Pancreas (tissue), 10 donors: ENCODE measurements around the gene TEDC2. TPM values are rescaled to one million over a fixed set of nuclear protein-coding genes. Genes with fewer than 3 reads are reported as not detected.

Source experiments
- ATAC-seq, 4 donors: fragments of 200-7000 bp; cut with Tn5 transposase; one replicate each; pipeline versions ENCODE4 v1.8.0 to v1.9.1; 2020; ENCODE audit warnings: mild to moderate bottlenecking in 4 of 4, moderate library complexity in 4 of 4
- DNase-seq, 6 donors: peaks; one replicate each; pipeline ENCODE4 v3.0.0-alpha.2; 2020
- FAIRE-seq: peaks from 2 replicates; lab custom pipeline; 2012; peaks lifted over from hg19 to GRCh38; lab: Jason Lieb, UNC
- H3K27ac ChIP-seq, 4 donors: fragments of 200-600 bp; sonication (generic); 1 replicate in 3 of 4; 2 replicates in 1 of 4; pipeline versions ENCODE4 v1.5.0 to v1.8.0; 2020
- H3K27me3 ChIP-seq, 4 donors: fragments of 200-600 bp; one replicate each; pipeline ENCODE4 v1.8.0; 2021
- H3K36me3 ChIP-seq, 3 donors: fragments of 200-600 bp; sonication (generic) in 1 of 3; one replicate each; pipeline versions ENCODE4 v1.5.0 to v1.8.0; 2020 to 2021
- H3K4me1 ChIP-seq, 3 donors: fragments of 200-600 bp; one replicate each; pipeline ENCODE4 v1.8.0; 2021
- H3K4me3 ChIP-seq, 4 donors: fragments of 200-600 bp; sonication (generic) in 2 of 4; one replicate each; pipeline versions ENCODE4 v1.5.0 to v1.8.0; 2020 to 2021
- H3K9me3 ChIP-seq, 4 donors: fragments of 200-600 bp; one replicate each; pipeline ENCODE4 v1.8.0; 2021
- WGBS, 2 donors: extraction: QIAGEN DNeasy Blood & Tissue Kit; methylation state at CpG; one replicate each; pipeline ENCODE4 v1.1.7; 2013; 5-methylcytosine and 5-hydroxymethylcytosine counted together
- intact Hi-C, 3 donors: fragments of 100-400 bp; cut with DNase I; formaldehyde crosslinking; loops; one replicate each; pipeline versions ENCODE4 v1.11.1 to v1.14.2; 2022
- polyA plus RNA-seq, 2 donors: library from polyadenylated mRNA; stranded (reverse); fragments of 200-250 nt; gene quantifications; one replicate each; pipeline ENCODE4 v1.2.3, GENCODE V29; 2013
- total RNA-seq, 6 donors: library from RNA; stranded (reverse); fragmentation: NEBNext Ultra II Directional in 4 of 6; extraction: Animal tissue kit (Norgen Biotek cat#: 25700) in 4 of 6; gene quantifications; one replicate each; pipeline versions ENCODE4 v1.2.1 to v1.2.4, GENCODE V29; 2021 to 2023
- TF ChIP-seq, protein P1 (sequence below), 4 donors: fragments of 200-600 bp; sonication (generic) in 3 of 4; IDR thresholded peaks; one replicate each; pipeline versions ENCODE4 v1.5.0 to v1.8.0; 2021; ENCODE audit warnings: antibody characterized with exemption in 4 of 4
- donor health status: healthy with polysubstance abuse.
- donor health status: DM: no; HTN: no; CAD: no; lungs with moderate emphysema.
- donor health status: DM: no; HTN: no; CAD: no.
- donor health status: control.
- donor health status: control.
- donor health status: Bipolar disorder and iron deficiency.
- donor health status: DM: yes; HTN: yes; CAD: no.
- donor health status: DM: no; HTN: no; CAD: no.
- donor health status: DM: no; HTN: no; CAD: no.
- donor health status: DM: yes; HTN: yes; CAD: no.

TEDC2 gene, protein sequence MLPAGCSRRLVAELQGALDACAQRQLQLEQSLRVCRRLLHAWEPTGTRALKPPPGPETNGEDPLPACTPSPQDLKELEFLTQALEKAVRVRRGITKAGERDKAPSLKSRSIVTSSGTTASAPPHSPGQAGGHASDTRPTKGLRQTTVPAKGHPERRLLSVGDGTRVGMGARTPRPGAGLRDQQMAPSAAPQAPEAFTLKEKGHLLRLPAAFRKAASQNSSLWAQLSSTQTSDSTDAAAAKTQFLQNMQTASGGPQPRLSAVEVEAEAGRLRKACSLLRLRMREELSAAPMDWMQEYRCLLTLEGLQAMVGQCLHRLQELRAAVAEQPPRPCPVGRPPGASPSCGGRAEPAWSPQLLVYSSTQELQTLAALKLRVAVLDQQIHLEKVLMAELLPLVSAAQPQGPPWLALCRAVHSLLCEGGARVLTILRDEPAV
- total RNA-seq (under 1 TPM in 5 of 6 donors, not detected in 1; 0.16 to 0.82 (median 0.76) TPM), polyA plus RNA-seq (1 to 10 TPM; 1.1 to 1.4 TPM)

DNA sequence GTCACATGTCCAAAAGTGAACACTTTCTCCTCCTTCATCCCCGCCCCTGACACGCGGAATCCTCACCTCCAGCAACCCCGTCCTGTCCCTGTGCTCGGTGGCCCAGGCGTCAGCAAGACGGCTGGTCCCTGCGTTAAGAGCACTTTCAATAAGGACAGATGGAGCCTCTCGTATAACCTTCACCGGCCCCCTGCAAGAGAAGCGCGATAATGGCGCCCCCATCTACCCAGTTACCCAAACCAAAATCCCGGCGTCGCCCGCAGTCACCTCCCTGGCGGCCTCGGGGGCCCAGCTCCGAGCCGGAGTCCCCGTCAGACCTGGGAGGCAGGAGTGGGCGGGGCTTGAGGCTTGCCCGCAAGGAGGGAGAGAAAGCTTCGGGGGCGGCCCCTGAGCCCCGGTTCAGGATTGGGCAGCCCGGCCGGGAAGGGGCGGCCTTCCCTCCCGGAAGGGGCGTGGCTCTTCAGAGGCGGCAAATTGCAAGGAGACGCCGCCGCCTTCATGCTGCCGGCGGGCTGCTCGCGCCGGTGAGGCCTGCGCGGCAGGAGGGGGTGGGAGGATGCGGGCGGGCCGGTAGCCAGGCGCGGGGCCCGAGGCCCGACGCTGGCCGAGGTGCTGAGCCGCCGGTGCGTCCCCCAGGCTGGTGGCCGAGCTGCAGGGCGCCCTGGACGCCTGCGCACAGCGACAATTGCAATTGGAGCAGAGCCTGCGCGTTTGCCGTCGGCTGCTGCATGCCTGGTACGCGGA lies at the start of gene TEDC2:
TEDC2 (plus strand) TSS at position 463 of the 744 bp plus-strand sequence; CDS start at position 499, 36 bp downstream.
- H3K4me1 ChIP-seq: peaks cover 0 to 8% (median 0%) of the 10 kb centered on the region in 3 donors
- WGBS, 2 donors: 0 to 1% methylated on average over 33 to 66 of the region's 66 CpGs
- H3K27me3 ChIP-seq: no peaks in the 10 kb centered on the region
- TF ChIP-seq, protein P1, sequence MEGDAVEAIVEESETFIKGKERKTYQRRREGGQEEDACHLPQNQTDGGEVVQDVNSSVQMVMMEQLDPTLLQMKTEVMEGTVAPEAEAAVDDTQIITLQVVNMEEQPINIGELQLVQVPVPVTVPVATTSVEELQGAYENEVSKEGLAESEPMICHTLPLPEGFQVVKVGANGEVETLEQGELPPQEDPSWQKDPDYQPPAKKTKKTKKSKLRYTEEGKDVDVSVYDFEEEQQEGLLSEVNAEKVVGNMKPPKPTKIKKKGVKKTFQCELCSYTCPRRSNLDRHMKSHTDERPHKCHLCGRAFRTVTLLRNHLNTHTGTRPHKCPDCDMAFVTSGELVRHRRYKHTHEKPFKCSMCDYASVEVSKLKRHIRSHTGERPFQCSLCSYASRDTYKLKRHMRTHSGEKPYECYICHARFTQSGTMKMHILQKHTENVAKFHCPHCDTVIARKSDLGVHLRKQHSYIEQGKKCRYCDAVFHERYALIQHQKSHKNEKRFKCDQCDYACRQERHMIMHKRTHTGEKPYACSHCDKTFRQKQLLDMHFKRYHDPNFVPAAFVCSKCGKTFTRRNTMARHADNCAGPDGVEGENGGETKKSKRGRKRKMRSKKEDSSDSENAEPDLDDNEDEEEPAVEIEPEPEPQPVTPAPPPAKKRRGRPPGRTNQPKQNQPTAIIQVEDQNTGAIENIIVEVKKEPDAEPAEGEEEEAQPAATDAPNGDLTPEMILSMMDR (IDR thresholded peaks at IDR 0.05): no peak
- peak within 1 kb of the TSS; percentile 18 to 67 (median 40) for H3K4me3 ChIP-seq
- intact Hi-C loops: no loop called here
- H3K27ac ChIP-seq: no peak within 1 kb of the TSS
- H3K9me3 ChIP-seq: no peaks in the 10 kb centered on the region
- DNase-seq (peak; percentile 95 to 99 (median 98)), FAIRE-seq (no peak), ATAC-seq (peak; percentile 99 to 100 (median 100))
- H3K36me3 ChIP-seq: no peaks in the 10 kb centered on the region

GRCh38 chr16:2415085-2415484 lies 44.8 kb upstream of the TEDC2 start:
- ATAC-seq (no peak), FAIRE-seq (no peak), DNase-seq (peak in 1 of 6 donors; percentile 11)
- intact Hi-C loops: no loop called here
- WGBS, 2 donors: 51 to 52% methylated on average over 2 of the region's 2 CpGs
- TF ChIP-seq, protein P1 (IDR thresholded peaks at IDR 0.05): no peak
- Histone ChIP-seq H3K36me3 (no peaks in the 10 kb centered on the region), H3K9me3 (no peaks in the 10 kb centered on the region), H3K4me3 (no peak overlapping the region), H3K4me1 (no peaks in the 10 kb centered on the region), H3K27ac (no peak overlapping the region), H3K27me3 (no peaks in the 10 kb centered on the region)

DNA sequence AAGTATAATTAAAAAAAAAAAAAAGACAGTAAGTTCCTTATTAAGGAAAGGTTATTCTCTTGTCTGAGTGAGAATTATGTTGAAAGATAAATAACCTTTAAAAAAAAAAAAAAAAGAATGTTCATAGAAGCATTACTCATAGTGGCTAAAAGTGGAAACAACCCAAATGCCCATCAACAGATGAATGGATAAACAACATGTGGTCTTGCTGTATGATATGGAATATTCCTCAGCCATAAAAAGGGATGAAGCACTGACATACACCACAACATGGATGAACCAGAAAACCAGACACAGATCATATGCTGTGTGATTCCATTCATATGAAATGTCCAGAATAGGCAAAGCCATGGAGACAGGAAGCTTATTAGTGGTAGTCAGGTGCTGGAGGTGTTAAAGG lies 39.9 kb upstream of the TEDC2 start:
- TF ChIP-seq, protein P1 (IDR thresholded peaks at IDR 0.05): no peak
- Histone ChIP-seq H3K4me1 (no peaks in the 10 kb centered on the region), H3K27me3 (no peaks in the 10 kb centered on the region), H3K4me3 (no peak overlapping the region), H3K9me3 (no peaks in the 10 kb centered on the region), H3K36me3 (no peaks in the 10 kb centered on the region), H3K27ac (no peak overlapping the region)
- DNase-seq: no peak
- intact Hi-C loops: loop anchor here in 2 of 3 donors (10.0 kb wide), 1 partner anchor 75 kb away; the partner anchor contains the start of gene ABCA3 (in 2 of the 2)
- FAIRE-seq: no peak
- ATAC-seq: no peak

GRCh38 chr16:2422123-2422867 lies 37.6 kb upstream of the TEDC2 start:
- H3K4me3 ChIP-seq: no peak overlapping the region
- FAIRE-seq (no peak), ATAC-seq (no peak), DNase-seq (peak in 1 of 6 donors; percentile 28)
- H3K27me3 ChIP-seq: no peaks in the 10 kb centered on the region
- intact Hi-C loops: loop anchor here in 2 of 3 donors (10.0 kb wide), 1 partner anchor 77 kb away; the partner anchor contains the start of gene ABCA3 (in 2 of the 2)
- H3K27ac ChIP-seq: no peak overlapping the region
- 88 to 95% methylated on average over 7 of the region's 7 CpGs for WGBS, 2 donors
- H3K36me3 ChIP-seq: no peaks in the 10 kb centered on the region
- TF ChIP-seq, protein P1 (IDR thresholded peaks at IDR 0.05): no peak
- H3K9me3 ChIP-seq: no peaks in the 10 kb centered on the region
- H3K4me1 ChIP-seq: no peaks in the 10 kb centered on the region
